Lower lobe of right lung (tissue), 2 donors: ENCODE measurements around the gene USP5. TPM values are rescaled to one million over a fixed set of nuclear protein-coding genes. Genes with fewer than 3 reads are reported as not detected.
"Not testable (repeated sequence)": the region's sequence is repeated elsewhere in the genome, so short reads cannot be mapped to it uniquely, and the experiment has no call there.

ENCODE experiments used
- ATAC-seq, 2 donors: fragments of 200-7000 bp; cut with Tn5 transposase; one replicate each; pipeline ENCODE4 v1.9.1; 2020 to 2022; ENCODE audit warnings: mild to moderate bottlenecking in 2 of 2, moderate library complexity in 2 of 2
- DNase-seq: peaks from one replicate; pipeline ENCODE4 v3.0.0-alpha.2; 2020
- H3K27ac ChIP-seq: fragments of 200-600 bp; one replicate; pipeline ENCODE4 v1.8.0; 2022
- H3K27me3 ChIP-seq: fragments of 200-600 bp; one replicate; pipeline ENCODE4 v1.8.0; 2022; ENCODE audit warnings: low read depth
- H3K36me3 ChIP-seq: fragments of 200-600 bp; one replicate; pipeline ENCODE4 v1.8.0; 2022; ENCODE audit warnings: mild to moderate bottlenecking
- H3K4me1 ChIP-seq: fragments of 200-600 bp; one replicate; pipeline ENCODE4 v1.8.0; 2022
- H3K4me3 ChIP-seq: fragments of 200-600 bp; one replicate; pipeline ENCODE4 v1.8.0; 2022; ENCODE audit warnings: mild to moderate bottlenecking
- H3K9me3 ChIP-seq: fragments of 200-600 bp; one replicate; pipeline ENCODE4 v1.8.0; 2022
- intact Hi-C: fragments of 100-400 bp; cut with DNase I; formaldehyde crosslinking; loops from one replicate; pipeline ENCODE4 v1.11.0; 2022
- total RNA-seq: library from RNA; stranded (reverse); fragmentation: NEBNext Ultra II Directional; extraction: Animal tissue kit (Norgen Biotek cat#: 25700); gene quantifications from one replicate; pipeline ENCODE4 v1.2.1, GENCODE V29; 2021
- TF ChIP-seq, protein P1 (sequence below): fragments of 200-600 bp; IDR thresholded peaks from one replicate; pipeline ENCODE4 v1.8.0; 2022; ENCODE audit warnings: antibody characterized with exemption, mild to moderate bottlenecking
- donor health status: DM: no; HTN: yes; CAD: no; lungs with severe emphysema.

Gene USP5
- total RNA-seq, 1 donor from 2014 or later, result 58.6 TPM

DNA sequence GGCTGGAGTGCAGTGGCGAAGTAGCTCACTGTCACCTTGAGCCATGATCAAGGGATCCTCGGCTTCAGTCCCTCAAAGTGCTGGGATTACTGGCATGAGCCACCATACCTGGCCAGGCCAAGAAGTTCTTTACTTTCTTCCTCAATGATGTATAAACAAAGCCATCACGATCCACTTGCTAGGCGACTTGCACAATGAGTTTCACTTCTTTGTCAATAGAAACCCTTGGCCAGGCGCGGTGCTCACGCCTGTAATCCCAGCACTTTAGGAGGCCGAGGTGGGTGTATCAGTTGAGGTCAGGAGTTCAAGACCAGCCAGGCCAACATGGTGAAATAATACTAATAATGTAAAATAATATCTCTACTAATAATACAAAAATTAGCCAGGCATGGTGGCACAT lies 35.5 kb downstream of the USP5 start:
- TF ChIP-seq, protein P1, sequence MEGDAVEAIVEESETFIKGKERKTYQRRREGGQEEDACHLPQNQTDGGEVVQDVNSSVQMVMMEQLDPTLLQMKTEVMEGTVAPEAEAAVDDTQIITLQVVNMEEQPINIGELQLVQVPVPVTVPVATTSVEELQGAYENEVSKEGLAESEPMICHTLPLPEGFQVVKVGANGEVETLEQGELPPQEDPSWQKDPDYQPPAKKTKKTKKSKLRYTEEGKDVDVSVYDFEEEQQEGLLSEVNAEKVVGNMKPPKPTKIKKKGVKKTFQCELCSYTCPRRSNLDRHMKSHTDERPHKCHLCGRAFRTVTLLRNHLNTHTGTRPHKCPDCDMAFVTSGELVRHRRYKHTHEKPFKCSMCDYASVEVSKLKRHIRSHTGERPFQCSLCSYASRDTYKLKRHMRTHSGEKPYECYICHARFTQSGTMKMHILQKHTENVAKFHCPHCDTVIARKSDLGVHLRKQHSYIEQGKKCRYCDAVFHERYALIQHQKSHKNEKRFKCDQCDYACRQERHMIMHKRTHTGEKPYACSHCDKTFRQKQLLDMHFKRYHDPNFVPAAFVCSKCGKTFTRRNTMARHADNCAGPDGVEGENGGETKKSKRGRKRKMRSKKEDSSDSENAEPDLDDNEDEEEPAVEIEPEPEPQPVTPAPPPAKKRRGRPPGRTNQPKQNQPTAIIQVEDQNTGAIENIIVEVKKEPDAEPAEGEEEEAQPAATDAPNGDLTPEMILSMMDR, result no peak
- Histone ChIP-seq H3K9me3 (no peaks in the 10 kb centered on the region), H3K4me1 (peaks cover 32% of the 10 kb centered on the region), H3K27me3 (no peaks in the 10 kb centered on the region), H3K36me3 (peaks cover 22% of the 10 kb centered on the region), H3K4me3 (no peak overlapping the region), H3K27ac (peak overlapping the region; percentile 79)
- DNase-seq (peak; percentile 77), ATAC-seq (peak; percentile 5 to 43)
- intact Hi-C loops, result no loop called here

DNA sequence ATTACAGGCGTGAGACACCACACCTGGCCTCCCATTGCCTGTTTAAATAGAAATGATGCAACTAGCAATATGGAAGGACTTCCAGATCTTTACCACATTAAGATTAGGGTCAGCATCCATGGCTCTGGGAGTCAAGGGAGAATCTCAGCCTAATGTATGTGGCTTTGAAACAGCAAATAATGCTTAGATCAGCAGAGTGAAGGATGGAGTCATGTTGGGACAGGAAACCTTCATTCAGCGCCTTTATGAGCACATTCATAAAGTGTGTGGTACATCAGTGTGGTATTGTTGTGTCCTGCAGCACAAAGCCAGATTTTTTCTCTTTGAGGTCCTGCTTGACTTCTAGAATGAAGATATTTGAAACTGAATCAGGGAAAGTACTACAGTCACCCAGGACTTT lies 36.4 kb downstream of the USP5 start:
- ATAC-seq, result no peak
- H3K27me3 ChIP-seq, result no peaks in the 10 kb centered on the region
- TF ChIP-seq, protein P1, result no peak
- H3K4me3 ChIP-seq, result no peak overlapping the region
- H3K9me3 ChIP-seq, result no peaks in the 10 kb centered on the region
- no peak for DNase-seq
- peaks cover 21% of the 10 kb centered on the region for H3K36me3 ChIP-seq
- H3K4me1 ChIP-seq, result peaks cover 32% of the 10 kb centered on the region
- H3K27ac ChIP-seq, result no peak overlapping the region
- intact Hi-C loops, result no loop called here

DNA sequence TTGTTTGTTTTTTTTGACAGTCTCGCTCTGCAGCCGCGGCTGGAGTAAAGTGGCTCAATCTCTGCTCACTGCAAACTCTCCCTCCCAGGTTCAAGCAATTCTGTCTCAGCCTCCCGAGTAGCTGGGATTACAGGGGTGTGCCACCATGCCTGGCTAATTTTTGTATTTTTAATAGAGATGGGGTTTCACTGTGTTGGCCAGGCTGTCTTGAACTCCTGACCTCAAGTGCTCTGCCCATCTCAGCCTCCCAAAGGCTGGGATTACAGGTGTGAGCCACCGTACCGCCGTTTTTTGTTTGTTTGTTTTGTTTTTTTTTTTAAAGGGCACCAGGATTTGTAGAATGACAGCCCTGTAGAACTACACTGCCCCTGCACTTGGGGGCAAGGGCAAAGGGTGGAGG lies 36.8 kb downstream of the USP5 start:
- H3K9me3 ChIP-seq, intact Hi-C loops, H3K4me3 ChIP-seq, H3K27me3 ChIP-seq, H3K27ac ChIP-seq, DNase-seq, ATAC-seq: not testable (repeated sequence)
- Histone ChIP-seq H3K36me3 (peaks cover 17% of the 10 kb centered on the region), H3K4me1 (peaks cover 32% of the 10 kb centered on the region)

DNA sequence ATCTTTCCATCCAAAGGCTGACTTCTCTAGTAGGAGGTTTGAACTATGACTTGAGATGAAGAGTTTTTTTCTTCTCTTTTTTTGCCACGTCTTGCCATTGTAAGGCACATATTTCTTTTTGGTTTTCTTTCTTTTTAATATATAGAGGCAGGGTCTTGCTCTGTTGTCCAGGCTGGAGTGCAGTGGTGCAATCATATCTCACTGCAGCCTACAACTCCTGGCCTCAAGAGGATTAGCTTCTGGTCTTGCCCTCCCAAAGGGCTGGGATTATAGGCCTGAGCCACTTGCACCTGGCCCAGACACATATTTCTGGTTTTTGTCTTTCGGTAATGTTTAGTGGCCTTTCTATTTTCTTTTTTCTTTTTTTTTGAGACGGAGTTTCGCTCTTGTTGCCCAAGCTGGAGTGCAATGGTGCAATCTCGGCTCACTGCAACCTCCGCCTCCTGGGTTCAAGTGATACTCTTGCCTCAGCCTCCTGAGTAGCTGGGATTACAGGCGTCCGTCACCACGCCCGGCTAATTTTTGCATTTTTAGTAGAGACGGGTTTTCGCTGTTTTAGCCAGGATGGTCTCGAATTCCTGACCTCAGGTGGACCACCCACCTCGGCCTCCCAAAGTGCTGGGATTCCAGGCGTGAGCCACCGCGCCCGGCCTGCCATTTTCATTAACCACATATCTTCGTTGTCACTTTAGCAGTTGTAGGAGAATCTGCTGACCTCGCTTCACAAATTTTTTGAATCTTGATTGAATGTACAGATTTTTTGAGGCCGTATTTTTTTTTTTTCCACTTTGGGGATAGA lies 38.0 kb downstream of the USP5 start:
- H3K4me3 ChIP-seq, H3K36me3 ChIP-seq, ATAC-seq, DNase-seq, H3K9me3 ChIP-seq, H3K27me3 ChIP-seq, intact Hi-C loops: not testable (repeated sequence)
- peaks cover 32% of the 10 kb centered on the region for H3K4me1 ChIP-seq
- peak overlapping the region; percentile 94 for H3K27ac ChIP-seq

DNA sequence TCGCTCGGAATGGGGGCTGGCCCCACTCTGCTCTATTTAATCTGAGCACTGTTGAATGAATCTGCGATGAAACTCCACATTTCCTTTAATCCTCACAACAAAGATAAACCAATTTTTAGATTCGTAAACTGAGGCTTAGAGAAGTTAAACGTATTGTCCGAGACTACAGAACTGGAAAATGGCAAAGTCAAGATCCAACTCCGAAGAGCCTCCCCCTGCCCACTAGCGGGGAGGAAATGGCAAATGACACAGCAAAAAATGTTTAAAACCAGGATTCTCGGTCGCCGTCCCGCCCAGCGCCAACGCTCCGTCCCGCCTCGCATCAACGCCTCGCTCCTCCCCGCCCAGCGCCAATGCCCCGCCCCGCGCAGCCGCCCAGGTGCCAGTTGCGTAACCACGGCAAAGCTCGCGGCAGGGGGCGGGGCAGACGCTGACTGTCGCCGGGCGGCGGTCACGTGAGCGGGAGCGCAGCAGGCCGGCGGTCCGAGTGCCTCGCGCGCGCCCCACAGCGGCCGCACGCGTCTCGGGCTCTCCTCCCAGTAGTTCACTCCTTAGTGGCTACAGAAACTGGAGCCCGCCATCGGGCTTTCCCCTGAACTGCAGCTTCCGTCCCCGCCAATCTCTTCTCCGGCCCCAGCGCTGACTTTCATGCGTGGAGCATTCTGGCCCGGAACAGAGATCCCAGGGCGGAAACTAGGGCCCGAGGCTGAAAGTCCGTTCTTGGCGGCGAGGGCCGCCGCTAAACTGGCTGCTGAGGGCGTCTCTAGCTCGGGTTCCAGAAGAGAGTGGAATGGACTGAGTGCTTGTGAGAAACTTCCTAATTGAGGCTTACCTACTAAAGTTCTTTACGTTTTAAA lies 39.1 kb downstream of the USP5 start:
- Histone ChIP-seq H3K36me3 (no peaks in the 10 kb centered on the region), H3K27me3 (no peaks in the 10 kb centered on the region), H3K4me3 (peak overlapping the region; percentile 61), H3K27ac (peak overlapping the region; percentile 94), H3K9me3 (no peaks in the 10 kb centered on the region), H3K4me1 (peaks cover 32% of the 10 kb centered on the region)
- DNase-seq (peak; percentile 99), ATAC-seq (peak; percentile 98 to 100)
- intact Hi-C loops, result no loop called here
- TF ChIP-seq, protein P1, result peak; percentile 91

DNA sequence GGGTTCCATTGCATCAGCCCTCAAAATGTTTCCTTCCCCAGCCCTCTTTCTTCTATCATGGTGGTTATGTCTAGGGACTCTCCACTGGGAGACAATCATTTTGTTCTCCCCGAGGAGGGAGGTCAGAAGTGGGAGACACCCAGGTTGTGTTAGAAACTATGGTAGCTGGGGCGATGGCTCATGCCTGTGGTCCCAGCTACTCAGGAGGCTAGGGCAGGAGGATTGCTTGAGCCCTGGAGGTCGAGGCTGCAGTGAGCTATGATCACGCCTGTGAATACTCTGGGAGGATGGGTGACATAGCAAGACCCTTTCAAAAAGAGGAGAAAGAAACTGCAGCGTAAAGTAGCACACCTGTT lies 39.7 kb downstream of the USP5 start:
- ATAC-seq (peak; percentile 0 to 4), DNase-seq (no peak)
- H3K36me3 ChIP-seq, result no peaks in the 10 kb centered on the region
- H3K27ac ChIP-seq, result peak overlapping the region; percentile 94
- H3K9me3 ChIP-seq, result no peaks in the 10 kb centered on the region
- H3K27me3 ChIP-seq, result no peaks in the 10 kb centered on the region
- intact Hi-C loops, result no loop called here
- H3K4me1 ChIP-seq, result peaks cover 32% of the 10 kb centered on the region
- TF ChIP-seq, protein P1, result no peak
- H3K4me3 ChIP-seq, result peak overlapping the region; percentile 61

DNA sequence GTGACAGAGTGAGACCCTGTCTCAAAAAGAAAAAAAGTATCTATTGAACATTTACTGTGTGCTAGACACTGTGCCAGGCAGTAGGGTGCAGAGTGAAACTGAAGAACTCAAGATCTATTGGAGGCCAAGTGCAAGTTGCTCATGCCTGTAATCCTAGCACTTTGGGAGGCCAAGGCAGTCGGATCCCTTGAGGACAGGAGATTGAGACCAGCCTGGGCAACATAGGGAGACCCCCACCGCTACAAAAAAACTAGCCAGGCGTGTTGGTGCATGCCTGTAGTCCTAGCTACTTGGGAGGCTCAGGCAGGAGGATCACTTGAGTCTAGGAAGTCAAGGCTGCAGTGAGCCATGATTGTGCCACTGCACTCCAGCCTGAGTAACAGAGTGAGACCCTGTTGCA lies 40.7 kb downstream of the USP5 start:
- not testable (repeated sequence) for DNase-seq, H3K9me3 ChIP-seq, H3K27ac ChIP-seq

More for the DNA sequence above, 40.7 kb downstream of the USP5 start:
- H3K4me1 ChIP-seq, result peaks cover 23% of the 10 kb centered on the region
- H3K36me3 ChIP-seq, H3K27me3 ChIP-seq, intact Hi-C loops, H3K4me3 ChIP-seq, ATAC-seq: not testable (repeated sequence)
